GM12878 (cell line): Measurements from ENCODE around the gene SFI1. TPM values are rescaled to one million over a fixed set of nuclear protein-coding genes. Genes with fewer than 3 reads are reported as not detected.

ENCODE experiments used
- ATAC-seq: fragments of 200-7000 bp; cut with Tn5 transposase; 3 replicates; pipeline ENCODE4 v1.9.1; 2020; ENCODE audit warnings: mild to moderate bottlenecking, moderate library complexity
- BruUV-seq: library from RNA; stranded (reverse); fragments of 400-500 nt; replicated peaks from 2 replicates; lab custom pipeline; 2021; lab: Mats Ljungman, UMichigan
- CTCF ChIA-PET: fragments of 300-600 bp; sonication (Branson Sonifier 250); formaldehyde crosslinking; extraction: SDS; loops from one replicate; lab custom pipeline; 2021; ENCODE audit warnings: inconsistent platforms; lab: Yijun Ruan, JAX
- POLR2A ChIA-PET: fragments of 350-600 bp; formaldehyde crosslinking; extraction: SDS; loops from one replicate; lab custom pipeline; 2021; ENCODE audit warnings: inconsistent platforms; lab: Charles Lee
- RAD21 ChIA-PET: fragments of 300-600 bp; sonication (Branson Sonifier 250); formaldehyde crosslinking; loops from one replicate; lab custom pipeline; 2023; ENCODE audit warnings: antibody characterized with exemption; ENCODE audit not compliant: unreplicated experiment; lab: Charles Lee
- SMC1A ChIA-PET: fragments of 300-600 bp; sonication (Branson Sonifier 250); formaldehyde crosslinking; loops from one replicate; lab custom pipeline; 2023; ENCODE audit not compliant: unreplicated experiment, uncharacterized antibody; lab: Charles Lee
- DNase-seq: peaks from one replicate; pipeline ENCODE4 v3.0.0-alpha.2; 2011; ENCODE audit warnings: low read depth, low spot score
- FAIRE-seq: peaks from 3 replicates; lab custom pipeline; 2011; peaks lifted over from hg19 to GRCh38; lab: Jason Lieb, UNC
- H2AFZ ChIP-seq: 2 replicates; pipeline ENCODE4 v1.6.0; 2011; ENCODE audit warnings: low read depth, low read length, control low read depth; ENCODE audit not compliant: control insufficient read depth
- H3K27ac ChIP-seq: 2 replicates; pipeline ENCODE4 v1.5.1; 2011; ENCODE audit warnings: control low read depth; ENCODE audit not compliant: control insufficient read depth, insufficient read depth
- H3K27me3 ChIP-seq, 2 experiments: replicated peaks in 1 of 2; 2 replicates each; pipeline versions ENCODE4 v1.6.0 to v1.6.1; 2011; ENCODE audit warnings: low read length in 1 of 2; ENCODE audit not compliant: control insufficient read depth in 2 of 2, insufficient read depth in 2 of 2
- H3K36me3 ChIP-seq, 2 experiments: 2 replicates each; pipeline ENCODE4 v1.5.1; 2011; ENCODE audit warnings: low read length in 1 of 2; ENCODE audit not compliant: control insufficient read depth in 2 of 2, insufficient read depth in 2 of 2
- H3K4me1 ChIP-seq: 2 replicates; pipeline ENCODE4 v1.6.1; 2011; ENCODE audit warnings: mild to moderate bottlenecking, low read length, moderate library complexity, mixed read lengths; ENCODE audit not compliant: control insufficient read depth, insufficient read depth
- H3K4me2 ChIP-seq: 2 replicates; pipeline ENCODE4 v1.6.0; 2011; ENCODE audit warnings: control low read depth; ENCODE audit not compliant: control insufficient read depth, insufficient read depth
- H3K4me3 ChIP-seq: fragments of 200-600 bp; sonication (generic); 2 replicates; pipeline ENCODE4 v1.5.1; 2016
- H3K79me2 ChIP-seq: 2 replicates; pipeline ENCODE4 v1.6.0; 2011; ENCODE audit warnings: low read length; ENCODE audit not compliant: control insufficient read depth, insufficient read depth
- H3K9ac ChIP-seq: 2 replicates; pipeline ENCODE4 v1.8.0; 2011; ENCODE audit warnings: low read length, control low read depth, mixed read lengths; ENCODE audit not compliant: control insufficient read depth, insufficient read depth
- H3K9me3 ChIP-seq: replicated peaks from 3 replicates; pipeline ENCODE4 v1.5.1; 2011; ENCODE audit warnings: mild to moderate bottlenecking, low read length; ENCODE audit not compliant: control insufficient read depth, insufficient read depth
- H4K20me1 ChIP-seq: 2 replicates; pipeline ENCODE4 v1.6.0; 2011; ENCODE audit not compliant: control insufficient read depth, insufficient read depth
- EED ChIP-seq: sonication (generic); IDR thresholded peaks from 2 replicates; pipeline ENCODE4 v1.6.1; 2016; ENCODE audit warnings: antibody characterized with exemption, low read depth
- IKZF1 ChIP-seq: fragments of 450-650 bp; conservative IDR thresholded peaks from 2 replicates; pipeline ENCODE4 v1.6.1; 2017; ENCODE audit warnings: antibody characterized with exemption, mild to moderate bottlenecking
- IKZF2 ChIP-seq, 2 experiments: fragments of 450-650 bp; IDR thresholded peaks; 2 replicates each; pipeline ENCODE4 v1.6.1; 2017; ENCODE audit warnings: mild to moderate bottlenecking in 2 of 2, moderate library complexity in 2 of 2
- KDM1A ChIP-seq: fragments of 200-600 bp; sonication (generic); IDR thresholded peaks from 2 replicates; pipeline ENCODE4 v1.6.1; 2016; ENCODE audit warnings: borderline replicate concordance
- MEF2B ChIP-seq: fragments of 450-650 bp; IDR thresholded peaks from 2 replicates; pipeline ENCODE4 v1.6.1; 2018; ENCODE audit warnings: mild to moderate bottlenecking, moderate library complexity; ENCODE audit not compliant: partially characterized antibody, poor library complexity, severe bottlenecking
- NR2F1 ChIP-seq: fragments of 450-650 bp; conservative IDR thresholded peaks from 2 replicates; pipeline ENCODE4 v1.6.1; 2017; ENCODE audit warnings: mild to moderate bottlenecking
- PAX8 ChIP-seq: fragments of 450-650 bp; IDR thresholded peaks from 2 replicates; pipeline ENCODE4 v1.6.1; 2017; ENCODE audit warnings: mild to moderate bottlenecking, moderate library complexity
- PKNOX1 ChIP-seq: fragments of 450-650 bp; IDR thresholded peaks from 2 replicates; pipeline ENCODE4 v1.6.1; 2016; ENCODE audit warnings: mild to moderate bottlenecking
- POU2F2 ChIP-seq: IDR thresholded peaks from 3 replicates; pipeline ENCODE4 v1.6.1; 2011; ENCODE audit warnings: low read depth, mild to moderate bottlenecking, low read length, borderline replicate concordance
- RUNX3 ChIP-seq: IDR thresholded peaks from 2 replicates; pipeline ENCODE4 v1.6.1; 2012; ENCODE audit warnings: low read length, inconsistent platforms
- SMAD1 ChIP-seq: fragments of 450-650 bp; IDR thresholded peaks from 2 replicates; pipeline ENCODE4 v1.6.1; 2018; ENCODE audit warnings: mild to moderate bottlenecking, low read depth; ENCODE audit not compliant: partially characterized antibody
- SMARCA5 ChIP-seq: fragments of 450-650 bp; IDR thresholded peaks from 2 replicates; pipeline ENCODE4 v1.6.1; 2017; ENCODE audit warnings: mild to moderate bottlenecking
- TCF12 ChIP-seq: IDR thresholded peaks from 2 replicates; pipeline ENCODE4 v1.6.1; 2011; ENCODE audit warnings: low read depth, mild to moderate bottlenecking, low read length
- ZNF687 ChIP-seq: fragments of 450-650 bp; IDR thresholded peaks from 2 replicates; pipeline ENCODE4 v1.6.1; 2017; ENCODE audit warnings: mild to moderate bottlenecking, moderate library complexity
- WGBS: methylation state at CpG from one replicate; pipeline ENCODE4 v1.1.6; 2016; ENCODE audit warnings: low lambda C conversion rate; ENCODE audit not compliant: insufficient replicate concordance, insufficient coverage; ENCODE audit errors: missing lambda C conversion rate; 5-methylcytosine and 5-hydroxymethylcytosine counted together
- in situ Hi-C: fragments of 300-500 bp; cut with MboI; formaldehyde crosslinking; loops from 9 replicates; pipeline ENCODE4 v1.14.3; 2018; ENCODE audit warnings: mixed read lengths
- intact Hi-C: fragments of 100-400 bp; cut with micrococcal nuclease; formaldehyde crosslinking; loops from one replicate; pipeline ENCODE4 v1.14.2; 2022; ENCODE audit not compliant: unreplicated experiment
- polyA plus RNA-seq, 11 experiments: library from polyadenylated mRNA; depleted of rRNA in 4 of 11; unstranded in 6 of 11; stranded (reverse) in 5 of 11; fragments of >200 nt; fragmentation: Nextera tagmentation in 4 of 11; fragmentation: Illumina TruSeq in 1 of 11; extraction: Ambion mirVana in 4 of 11; extraction: Trizol in 1 of 11; gene quantifications; 1 replicate in 1 of 11; 2 replicates in 10 of 11; pipeline versions ENCODE4 v1.2.1 to v1.2.3, GENCODE V29; 2011 to 2016; ENCODE audit warnings: inconsistent platforms in 2 of 11, missing spikeins in 2 of 11, low read depth in 1 of 11
- total RNA-seq, 4 experiments: library from RNA; depleted of rRNA in 3 of 4; stranded (reverse); fragments of >200 nt in 3 of 4; fragmentation: Illumina TruSeq in 1 of 4; extraction: Trizol in 1 of 4; gene quantifications; 2 replicates each; pipeline versions ENCODE4 v1.2.1 to v1.2.3, GENCODE V29; 2013 to 2021

The SFI1 gene
- total and polyA plus RNA-seq, 10 of the 15 experiments (the other 5 are each of a cell fraction or from before 2014, with no cell fraction given): 6.3 to 70.1 (median 30.4) TPM

DNA sequence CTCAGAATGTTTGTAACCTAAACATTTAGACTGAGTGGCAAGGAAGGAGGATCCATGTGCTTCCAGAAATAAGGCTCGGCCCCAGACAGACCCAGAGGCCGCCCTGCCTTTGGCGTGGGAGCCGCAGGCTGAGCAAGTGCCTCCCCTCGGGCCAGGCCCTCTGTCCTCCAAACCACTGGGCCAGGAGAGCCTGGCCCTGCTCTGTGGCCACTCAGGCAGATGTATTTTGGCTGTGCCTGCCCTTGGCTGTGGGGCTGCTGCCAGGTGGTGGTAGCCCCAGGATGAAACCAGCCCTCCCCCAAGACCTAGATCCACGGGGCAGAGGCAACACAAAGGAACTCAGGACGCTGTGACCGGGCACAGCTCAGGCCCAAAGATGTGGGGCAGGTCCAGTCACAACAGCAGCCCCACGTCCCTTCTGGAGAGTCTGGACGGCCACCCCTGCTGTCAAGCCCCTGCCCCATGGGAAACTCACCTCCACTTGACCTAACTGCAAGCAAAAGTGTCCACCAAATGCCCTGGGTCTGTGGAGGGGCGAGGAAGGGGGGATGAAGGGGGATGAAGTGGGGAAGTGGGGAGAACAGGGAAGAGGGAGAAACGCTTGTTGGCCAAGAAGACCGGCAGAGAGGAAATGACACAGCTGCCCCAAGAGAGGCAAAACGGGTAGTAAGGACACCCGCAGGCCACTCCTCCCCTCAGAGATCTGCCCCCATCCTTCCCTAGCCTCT lies 141.7 kb downstream of the SFI1 start (continued):
- TF ChIP-seq NR2F1 (no peak), SMAD1 (peak; percentile 14)

DNA sequence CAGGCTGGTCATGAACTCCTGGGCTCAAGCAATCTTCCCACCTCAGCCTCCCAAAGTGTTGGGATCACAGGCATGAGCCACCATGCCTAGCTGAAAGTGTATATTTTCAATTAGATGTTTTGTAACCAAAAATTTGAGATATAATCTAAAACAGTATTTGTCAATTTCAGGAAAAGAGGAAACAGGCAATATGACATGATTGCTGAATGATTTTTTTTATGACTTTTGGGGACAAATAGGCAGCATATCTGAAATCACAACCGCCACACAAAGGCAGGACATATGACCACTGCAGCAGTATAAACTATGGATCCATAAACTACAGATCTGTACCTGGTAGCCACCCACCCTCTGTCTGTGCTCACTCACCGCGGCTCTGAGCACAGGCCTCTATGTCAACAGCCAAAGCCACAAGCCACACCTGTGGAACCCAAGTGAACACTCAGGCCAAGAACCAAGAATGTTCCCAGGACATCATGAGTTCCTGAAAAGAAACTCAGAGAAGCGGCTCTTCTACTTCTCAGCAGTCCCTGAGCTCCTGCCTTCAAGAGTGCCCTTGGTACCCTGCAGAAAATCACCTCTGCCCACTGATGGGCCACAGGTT lies 143.2 kb downstream of the SFI1 start:
- DNase-seq (no peak), FAIRE-seq (no peak)
- H3K79me2 ChIP-seq: peaks cover 54% of the 10 kb centered on the region
- POLR2A ChIA-PET: interaction anchor here (0.6 to 5.4 kb wide), 11 partner anchors 10 to 421 kb away, joined by 3 to 28 read pairs (median 4); partner anchors contain the start of genes DEPDC5 and PISD
- peaks cover 41% of the 10 kb centered on the region for H3K4me1 ChIP-seq
- intact Hi-C loops (no loop called here), in situ Hi-C loops (loop anchor here (5.0 kb wide), 2 partner anchors 147 to 287 kb away; no protein-coding TSS in a partner anchor)
- no peaks in the 10 kb centered on the region; a peak in 2 of 4 replicates for H3K36me3 ChIP-seq
- H3K4me2 ChIP-seq: peak overlapping the region; percentile 100
- H3K27me3 ChIP-seq: no peaks in the 10 kb centered on the region
- BruUV-seq: TSS peak; percentile 64
- no peaks in the 10 kb centered on the region for H4K20me1 ChIP-seq
- peak overlapping the region; percentile 71 for H3K4me3 ChIP-seq
- TF ChIP-seq RUNX3: peak; percentile 78
- no peak for TF ChIP-seq PKNOX1
- peak; percentile 32; the same call in 1 of the 2 replicates for TF ChIP-seq ZNF687
- TF ChIP-seq POU2F2: 0 out of 3 replicates have a peak, but pooled peaks have one; percentile 32
- peak in 1 of 2 experiments; percentile 34; a peak in 2 of 4 replicates for TF ChIP-seq IKZF2 (IDR thresholded peaks at IDR 0.05)
- no peak for TF ChIP-seq SMARCA5
- 0 out of 2 replicates have a peak, but pooled peaks have one; percentile 43 for TF ChIP-seq TCF12
- TF ChIP-seq PAX8: 0 out of 2 replicates have a peak, but pooled peaks have one; percentile 43
- peak; percentile 38; the same call in 1 of the 2 replicates for TF ChIP-seq IKZF1
- peak; percentile 27 for TF ChIP-seq MEF2B
- TF ChIP-seq EED: peak; percentile 20; the same call in 1 of the 2 replicates
- TF ChIP-seq KDM1A: no peak
- TF ChIP-seq, all 136 proteins: peak for 9
- peak overlapping the region; percentile 29; the same call in 1 of the 2 replicates for H2AFZ ChIP-seq
- RAD21 ChIA-PET: interaction anchor here (0.8 to 7.4 kb wide), 7 partner anchors 9 to 311 kb away, joined by 3 to 49 read pairs (median 3); partner anchors contain the start of gene PISD
- CTCF ChIA-PET: interaction anchor here (0.7 to 6.8 kb wide), 4 partner anchors 22 to 114 kb away, joined by 3 to 51 read pairs (median 10); partner anchors contain the start of genes DEPDC5 and PISD
- WGBS: 14% methylated on average over 4 of the region's 4 CpGs
- SMC1A ChIA-PET: interaction anchor here (0.7 to 8.5 kb wide), 7 partner anchors 9 to 294 kb away, joined by 3 to 88 read pairs (median 3); partner anchors contain the start of gene PISD
- no peaks in the 10 kb centered on the region; the same call in 2 of the 3 replicates for H3K9me3 ChIP-seq
- H3K27ac ChIP-seq: peak overlapping the region; percentile 98
- peak overlapping the region; percentile 61 for H3K9ac ChIP-seq
- peak; percentile 15 for ATAC-seq
